Naive B cell (primary cell): ENCODE data around the gene ZNF611. TPM values are rescaled to one million over a fixed set of nuclear protein-coding genes. Genes with fewer than 3 reads are reported as not detected.
"Not testable (repeated sequence)": the region's sequence is repeated elsewhere in the genome, so short reads cannot be mapped to it uniquely, and the experiment has no call there.

Experiments
- ATAC-seq, 2 donors: fragments of 150-1000 bp; cut with Tn5 transposase; 2 replicates each; pipeline ENCODE4 v1.10.0; 2021; ENCODE audit warnings: low read depth in 2 of 2, mild to moderate bottlenecking in 2 of 2, moderate library complexity in 2 of 2
- DNase-seq: peaks from one replicate; pipeline ENCODE4 v3.0.0; 2022
- H3K27ac Mint-ChIP-seq, 6 donors: one replicate each; pipeline ENCODE4 v1.8.0; 2020 to 2022; ENCODE audit warnings: mild to moderate bottlenecking in 6 of 6, mixed read lengths in 6 of 6, moderate library complexity in 5 of 6, inconsistent platforms in 2 of 6
- H3K27me3 Mint-ChIP-seq, 3 donors: one replicate each; pipeline ENCODE4 v1.8.0; 2021 to 2022; ENCODE audit warnings: mixed read lengths in 3 of 3, mild to moderate bottlenecking in 1 of 3
- H3K36me3 Mint-ChIP-seq, 2 donors: one replicate each; pipeline ENCODE4 v1.8.0; 2020 to 2022; ENCODE audit warnings: mixed read lengths in 2 of 2, inconsistent platforms in 1 of 2, mild to moderate bottlenecking in 1 of 2
- H3K4me1 Mint-ChIP-seq, 3 donors: one replicate each; pipeline ENCODE4 v1.8.0; 2020 to 2022; ENCODE audit warnings: mixed read lengths in 3 of 3, inconsistent platforms in 1 of 3, mild to moderate bottlenecking in 1 of 3, moderate library complexity in 1 of 3
- H3K4me3 Mint-ChIP-seq, 8 donors: one replicate each; pipeline ENCODE4 v1.8.0; 2020 to 2022; ENCODE audit warnings: mild to moderate bottlenecking in 8 of 8, mixed read lengths in 8 of 8, moderate library complexity in 8 of 8, inconsistent platforms in 2 of 8
- H3K9me3 Mint-ChIP-seq, 7 donors: one replicate each; pipeline ENCODE4 v1.8.0; 2020 to 2022; ENCODE audit warnings: mixed read lengths in 7 of 7, mild to moderate bottlenecking in 5 of 7, inconsistent platforms in 2 of 7, moderate library complexity in 1 of 7
- polyA plus RNA-seq, 6 donors: library from polyadenylated mRNA; unstranded; fragments of 300-500 nt; fragmentation: Illumina TruSeq; gene quantifications; one replicate each; pipeline ENCODE4 v1.2.3, GENCODE V29; 2021; ENCODE audit warnings: low read depth in 6 of 6

The ZNF611 gene
- polyA plus RNA-seq, 6 donors from 2014 or later, result 14.2 to 53.5 (median 35.9) TPM

- Mint-ChIP-seq H3K27me3 (no peaks in the 10 kb centered on the region), H3K27ac (peak overlapping the region; percentile 87 to 98 (median 98)), H3K36me3 (no peaks in the 10 kb centered on the region), H3K4me3 (peak overlapping the region; percentile 86 to 98 (median 95)), H3K9me3 (peaks cover 0 to 6% (median 0%) of the 10 kb centered on the region in 7 donors), H3K4me1 (peaks cover 20 to 25% (median 23%) of the 10 kb centered on the region in 3 donors)
- ATAC-seq (peak; percentile 29), DNase-seq (no peak)
Observed at GRCh38 chr19:52734331-52734892, 432 bp downstream of the ZNF611 start.

DNA sequence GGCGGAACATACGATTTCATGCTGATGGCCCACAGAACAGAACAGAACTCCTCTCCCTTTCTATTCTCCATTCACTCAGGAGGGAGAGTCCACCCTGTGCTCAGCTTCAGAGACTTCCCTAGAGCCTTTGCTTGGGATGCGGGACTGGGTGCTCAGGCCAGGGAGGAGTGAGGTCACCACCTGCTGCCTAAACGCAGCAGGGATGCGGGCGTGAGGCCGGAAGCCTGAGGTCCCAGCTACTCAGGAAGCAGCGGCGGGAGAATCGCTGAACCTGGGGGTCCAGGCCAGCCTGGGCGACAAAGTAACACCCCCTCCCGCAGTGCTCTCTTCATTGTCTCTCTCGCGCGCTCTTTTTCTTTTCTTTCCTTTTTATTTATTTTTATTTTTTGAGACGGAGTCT lies 8.8 kb downstream of the ZNF611 start:
- Mint-ChIP-seq H3K9me3 (peaks cover 0 to 11% (median 3%) of the 10 kb centered on the region in 7 donors), H3K27ac (peak overlapping the region in 1 of 6 donors; percentile 63), H3K4me1 (peaks cover 10 to 12% (median 11%) of the 10 kb centered on the region in 3 donors), H3K36me3 (peaks cover 28 to 36% of the 10 kb centered on the region in 2 donors)
- H3K4me3 Mint-ChIP-seq, H3K27me3 Mint-ChIP-seq, DNase-seq, ATAC-seq: not testable (repeated sequence)

DNA sequence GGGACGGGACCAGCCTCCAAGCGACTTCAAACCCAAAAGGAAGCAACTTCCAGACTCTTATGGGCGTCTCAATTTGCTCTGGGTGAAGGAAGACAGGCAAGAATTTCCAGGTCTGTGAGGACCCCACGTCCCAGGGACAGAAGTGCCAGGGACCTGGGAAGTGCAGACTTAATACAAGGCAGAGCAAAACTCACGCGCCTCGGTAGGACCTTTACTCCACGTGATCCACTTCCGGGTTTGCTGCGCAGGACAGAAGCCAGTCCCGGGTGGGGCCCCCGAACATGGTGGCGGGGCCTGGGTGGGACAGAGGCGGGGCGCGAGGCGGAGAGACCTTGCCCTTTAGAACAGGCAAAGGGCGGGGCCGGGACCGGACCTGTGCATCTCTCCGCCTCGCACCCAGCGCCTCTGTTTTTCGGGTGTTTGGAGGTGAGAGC lies 9.3 kb downstream of the ZNF611 start:
- no peak for DNase-seq
- Mint-ChIP-seq H3K9me3 (peaks cover 0 to 15% (median 5%) of the 10 kb centered on the region in 7 donors), H3K27ac (no peak overlapping the region), H3K4me1 (peaks cover 8 to 12% (median 10%) of the 10 kb centered on the region in 3 donors), H3K27me3 (no peaks in the 10 kb centered on the region), H3K4me3 (no peak overlapping the region), H3K36me3 (peaks cover 28 to 36% of the 10 kb centered on the region in 2 donors)
- ATAC-seq, result no peak

DNA sequence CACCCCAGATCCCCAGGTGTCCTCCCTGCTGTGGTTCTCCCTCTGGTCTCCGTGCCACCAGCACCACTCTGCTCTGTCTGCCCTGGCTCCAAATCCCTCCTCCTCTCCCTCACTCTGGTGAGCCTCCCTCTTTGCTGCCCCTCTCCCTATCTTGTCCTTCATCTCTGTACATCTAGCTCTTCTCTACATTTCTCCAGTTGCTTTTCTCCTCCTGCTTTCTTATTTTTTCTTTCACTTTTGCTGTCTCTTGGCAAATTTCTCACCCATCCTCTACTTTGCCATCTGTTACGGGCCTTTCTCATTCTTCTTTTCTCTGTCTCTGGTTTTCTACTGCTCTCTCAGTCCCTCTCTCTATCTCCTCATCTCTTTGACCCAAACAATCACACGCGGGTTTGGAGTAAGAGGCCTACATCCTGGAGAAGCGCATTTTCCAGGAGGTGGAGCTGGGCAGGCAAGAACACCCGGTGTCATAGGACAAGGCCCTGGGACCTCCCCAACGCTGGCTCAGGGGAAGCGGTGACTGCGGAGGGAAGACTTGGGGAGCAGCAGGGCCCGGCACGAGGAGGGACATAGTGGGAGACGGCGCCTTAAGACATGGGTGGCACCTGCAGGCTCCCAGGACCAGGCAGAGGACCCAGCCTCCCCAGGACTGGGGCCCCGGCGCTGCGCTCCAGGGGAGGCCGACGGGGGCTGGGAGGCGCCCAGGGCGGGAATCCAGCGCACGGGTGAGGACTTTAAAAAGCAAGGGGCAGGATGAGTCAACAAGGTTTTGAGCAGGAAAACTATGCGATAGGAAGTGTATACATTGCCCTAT lies 9.9 kb downstream of the ZNF611 start:
- peaks cover 7 to 12% (median 10%) of the 10 kb centered on the region in 3 donors for H3K4me1 Mint-ChIP-seq
- peaks cover 0 to 17% (median 5%) of the 10 kb centered on the region in 7 donors for H3K9me3 Mint-ChIP-seq
- DNase-seq (no peak), ATAC-seq (no peak)
- H3K4me3 Mint-ChIP-seq, result no peak overlapping the region
- peak overlapping the region in 1 of 6 donors; percentile 73 for H3K27ac Mint-ChIP-seq
- H3K36me3 Mint-ChIP-seq, result peaks cover 30 to 37% of the 10 kb centered on the region in 2 donors
- no peaks in the 10 kb centered on the region for H3K27me3 Mint-ChIP-seq

DNA sequence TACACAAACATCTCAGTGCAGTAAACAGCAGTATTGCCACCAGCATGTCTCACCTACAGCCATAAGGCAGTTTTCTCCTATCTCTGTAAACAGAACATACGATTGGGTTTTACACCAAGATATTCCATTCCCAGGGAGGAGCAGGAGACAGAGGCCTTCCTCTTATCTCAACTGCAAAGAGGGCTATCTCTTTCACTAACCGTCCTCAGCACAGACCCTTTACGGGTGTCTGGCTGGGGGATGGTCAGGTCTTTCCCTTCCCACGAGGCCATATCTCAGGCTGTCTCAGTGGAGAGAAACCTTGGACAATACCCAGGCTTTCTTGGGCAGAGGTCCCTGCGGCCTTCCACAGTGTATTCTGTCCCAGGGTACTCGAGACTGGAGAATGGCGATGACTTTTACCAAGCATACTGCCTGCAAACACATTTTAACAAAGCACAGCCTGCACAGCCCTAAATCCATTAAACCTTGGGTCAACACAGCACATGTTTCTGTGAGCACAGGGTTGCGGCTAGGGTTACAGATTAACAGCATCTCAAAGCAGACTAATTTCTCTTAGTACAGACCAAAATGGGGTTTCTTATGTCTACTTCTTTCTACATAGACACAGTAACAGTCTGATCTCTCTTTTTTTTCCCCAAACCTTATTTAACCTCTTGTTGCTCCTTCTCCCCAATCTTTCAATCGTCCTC lies 10.8 kb downstream of the ZNF611 start:
- Mint-ChIP-seq H3K4me1 (peaks cover 11 to 18% (median 16%) of the 10 kb centered on the region in 3 donors), H3K9me3 (peaks cover 0 to 23% (median 5%) of the 10 kb centered on the region in 7 donors), H3K36me3 (peaks cover 36 to 46% of the 10 kb centered on the region in 2 donors)
- DNase-seq, H3K27me3 Mint-ChIP-seq, H3K27ac Mint-ChIP-seq, H3K4me3 Mint-ChIP-seq, ATAC-seq: not testable (repeated sequence)

DNA sequence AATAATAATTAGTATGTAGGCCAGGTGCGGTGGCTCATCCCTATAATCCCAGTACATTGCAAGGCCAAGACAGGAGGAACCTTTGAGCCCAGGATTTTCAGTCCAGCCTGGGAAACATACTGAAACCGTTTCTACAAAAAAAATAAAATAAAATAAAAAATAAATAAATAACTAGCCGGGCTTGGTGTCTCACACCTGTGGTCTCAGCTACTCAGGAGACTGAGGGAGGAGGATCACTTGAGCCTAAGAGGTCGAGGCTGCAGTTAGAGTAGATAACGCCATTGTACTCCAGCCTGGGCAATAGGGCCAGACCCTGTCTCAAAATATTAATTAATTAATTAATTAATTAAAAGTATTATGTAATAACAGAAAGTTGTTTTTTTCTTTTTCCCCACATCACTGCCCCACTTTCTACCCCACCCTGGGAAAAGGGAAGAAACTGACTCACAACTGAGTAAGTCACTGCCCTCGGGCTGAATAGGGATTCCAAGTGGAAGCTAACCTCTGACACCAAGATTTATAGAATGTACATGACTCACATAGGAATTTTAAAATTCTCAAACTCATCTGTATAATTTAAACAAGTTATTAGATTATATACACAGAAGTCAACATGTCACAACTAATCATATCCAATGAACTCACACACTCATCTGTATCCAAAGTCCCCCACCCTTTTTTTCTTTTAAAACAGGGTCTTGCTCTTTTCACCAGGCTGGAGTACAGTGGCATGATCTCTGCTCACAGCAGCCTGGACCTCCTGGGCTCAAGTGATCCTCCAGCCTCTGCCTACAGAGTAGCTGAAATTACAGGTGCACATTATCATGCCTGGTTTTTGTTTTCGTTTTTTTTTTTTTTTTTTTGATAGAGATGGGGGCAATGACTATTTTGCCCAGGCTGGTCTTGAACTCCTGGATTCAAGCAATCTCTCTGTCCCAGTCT lies 12.5 kb downstream of the ZNF611 start:
- peak overlapping the region in 1 of 6 donors; percentile 15 for H3K27ac Mint-ChIP-seq
- no peak overlapping the region for H3K4me3 Mint-ChIP-seq
- peaks cover 30 to 39% of the 10 kb centered on the region in 2 donors for H3K36me3 Mint-ChIP-seq
- no peak for ATAC-seq
- no peaks in the 10 kb centered on the region for H3K27me3 Mint-ChIP-seq
- no peak for DNase-seq
- H3K4me1 Mint-ChIP-seq, result peaks cover 13 to 23% (median 16%) of the 10 kb centered on the region in 3 donors
- peaks cover 0 to 23% (median 5%) of the 10 kb centered on the region in 7 donors for H3K9me3 Mint-ChIP-seq

GRCh38 chr19:52720541-52720940 lies 14.3 kb downstream of the ZNF611 start:
- peaks cover 30 to 39% of the 10 kb centered on the region in 2 donors for H3K36me3 Mint-ChIP-seq
- not testable (repeated sequence) for DNase-seq, H3K4me3 Mint-ChIP-seq, H3K27ac Mint-ChIP-seq, H3K27me3 Mint-ChIP-seq, ATAC-seq
- peaks cover 0 to 23% (median 5%) of the 10 kb centered on the region in 7 donors for H3K9me3 Mint-ChIP-seq
- peaks cover 13 to 27% (median 16%) of the 10 kb centered on the region in 3 donors for H3K4me1 Mint-ChIP-seq

- Mint-ChIP-seq H3K4me3 (no peak overlapping the region), H3K4me1 (peaks cover 8 to 17% (median 9%) of the 10 kb centered on the region in 3 donors), H3K27me3 (no peaks in the 10 kb centered on the region), H3K36me3 (peaks cover 19 to 25% of the 10 kb centered on the region in 2 donors), H3K27ac (no peak overlapping the region), H3K9me3 (peaks cover 0 to 30% (median 11%) of the 10 kb centered on the region in 7 donors)
- DNase-seq (no peak), ATAC-seq (no peak)
Observed at GRCh38 chr19:52716522-52716921, 18.3 kb downstream of the ZNF611 start.

- ATAC-seq, H3K27ac Mint-ChIP-seq, DNase-seq, H3K4me3 Mint-ChIP-seq, H3K27me3 Mint-ChIP-seq: not testable (repeated sequence)
- H3K36me3 Mint-ChIP-seq, result peaks cover 25 to 31% of the 10 kb centered on the region in 2 donors
- H3K4me1 Mint-ChIP-seq, result peaks cover 8 to 17% (median 9%) of the 10 kb centered on the region in 3 donors
- peaks cover 0 to 31% (median 8%) of the 10 kb centered on the region in 7 donors for H3K9me3 Mint-ChIP-seq
Observed at GRCh38 chr19:52715902-52716301, 18.9 kb downstream of the ZNF611 start.

- Mint-ChIP-seq H3K36me3 (peaks cover 25 to 35% of the 10 kb centered on the region in 2 donors), H3K4me1 (peaks cover 8 to 17% (median 9%) of the 10 kb centered on the region in 3 donors), H3K9me3 (peaks cover 0 to 35% (median 6%) of the 10 kb centered on the region in 7 donors), H3K27ac (peak overlapping the region in 2 of 6 donors; percentile 21 to 49)
- ATAC-seq, DNase-seq, H3K4me3 Mint-ChIP-seq, H3K27me3 Mint-ChIP-seq: not testable (repeated sequence)
Observed at GRCh38 chr19:52715330-52715729, 19.5 kb downstream of the ZNF611 start.

DNA sequence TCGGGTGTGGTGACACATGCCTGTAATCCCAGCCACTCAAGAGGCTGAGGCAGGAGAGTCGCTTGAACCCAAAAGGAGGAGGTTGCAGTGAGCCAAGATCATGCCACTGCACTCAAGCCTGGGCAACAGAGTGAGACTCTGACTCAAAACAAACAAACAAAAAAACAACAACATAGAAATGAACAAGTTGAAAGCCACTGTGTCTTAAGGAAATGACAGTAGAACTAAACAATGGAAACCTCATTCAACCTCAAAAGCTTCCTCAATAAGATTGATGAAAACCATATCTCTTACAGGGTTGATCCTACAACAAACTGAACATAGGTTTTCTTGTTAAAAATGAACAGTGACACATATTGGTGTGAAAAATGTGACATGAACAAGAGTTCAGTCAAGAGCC lies 21.8 kb downstream of the ZNF611 start:
- not testable (repeated sequence) for H3K4me1 Mint-ChIP-seq, H3K27ac Mint-ChIP-seq, ATAC-seq, H3K27me3 Mint-ChIP-seq, H3K4me3 Mint-ChIP-seq, DNase-seq
- peaks cover 0 to 37% (median 2%) of the 10 kb centered on the region in 7 donors for H3K9me3 Mint-ChIP-seq
- H3K36me3 Mint-ChIP-seq, result peaks cover 17 to 30% of the 10 kb centered on the region in 2 donors

DNA sequence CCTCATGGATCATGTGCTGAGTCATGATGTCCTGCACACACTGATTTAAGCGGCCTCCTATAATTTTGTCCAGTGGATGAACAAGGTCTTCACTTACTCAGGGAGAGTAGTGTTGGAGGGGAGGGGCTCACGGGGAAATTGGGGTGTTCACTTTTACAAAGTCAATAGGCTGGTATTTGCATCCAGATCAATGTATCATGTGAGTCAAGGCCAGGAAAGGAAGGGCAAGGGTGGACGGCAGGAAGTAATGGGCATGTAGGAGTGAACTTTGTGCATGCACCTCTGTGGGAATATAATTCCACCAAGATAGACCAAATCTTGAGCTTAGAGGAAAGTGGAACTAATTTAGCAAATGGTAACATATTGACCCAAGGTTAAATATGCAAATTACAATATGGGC lies 23.2 kb downstream of the ZNF611 start:
- Mint-ChIP-seq H3K9me3 (peaks cover 0 to 46% (median 11%) of the 10 kb centered on the region in 7 donors), H3K36me3 (peaks cover 31 to 40% of the 10 kb centered on the region in 2 donors)
- H3K4me1 Mint-ChIP-seq, H3K27me3 Mint-ChIP-seq, H3K27ac Mint-ChIP-seq, ATAC-seq, H3K4me3 Mint-ChIP-seq, DNase-seq: not testable (repeated sequence)
